Measurements from ENCODE around the gene EPB41L1. TPM values are rescaled to one million over a fixed set of nuclear protein-coding genes. Genes with fewer than 3 reads are reported as not detected.

EPB41L1 gene
- total RNA-seq, 1 donor from 2014 or later = 43.1 TPM

- Mint-ChIP-seq H3K27me3 (ENCODE audit: low read depth) (no peaks in the 10 kb centered on the region), H3K9me3 (no peaks in the 10 kb centered on the region), H3K4me1 (no peaks in the 10 kb centered on the region), H3K36me3 (peaks cover 8% of the 10 kb centered on the region), H3K4me3 (no peak overlapping the region), H3K27ac (no peak overlapping the region)
- TF ChIP-seq CTCF (IDR thresholded peaks at IDR 0.05; ENCODE audit: unreplicated experiment) = no peak
- no peak for DNase-seq (ENCODE audit: low spot score in 2 of 2, unreplicated experiment in 2 of 2)
Measured at GRCh38 chr20:36217226-36217625, 62.7 kb downstream of the EPB41L1 start.

- TF ChIP-seq CTCF (IDR thresholded peaks at IDR 0.05; ENCODE audit: unreplicated experiment) = no peak
- H3K27ac Mint-ChIP-seq = no peak overlapping the region
- no peaks in the 10 kb centered on the region for H3K4me1 Mint-ChIP-seq
- peaks cover 10% of the 10 kb centered on the region for H3K36me3 Mint-ChIP-seq
- DNase-seq (ENCODE audit: low spot score in 2 of 2, unreplicated experiment in 2 of 2) = no peak
- no peaks in the 10 kb centered on the region for H3K9me3 Mint-ChIP-seq
- H3K4me3 Mint-ChIP-seq = no peak overlapping the region
- no peaks in the 10 kb centered on the region for H3K27me3 Mint-ChIP-seq (ENCODE audit: low read depth)
Measured at GRCh38 chr20:36218380-36219064, 64.0 kb downstream of the EPB41L1 start.

DNA sequence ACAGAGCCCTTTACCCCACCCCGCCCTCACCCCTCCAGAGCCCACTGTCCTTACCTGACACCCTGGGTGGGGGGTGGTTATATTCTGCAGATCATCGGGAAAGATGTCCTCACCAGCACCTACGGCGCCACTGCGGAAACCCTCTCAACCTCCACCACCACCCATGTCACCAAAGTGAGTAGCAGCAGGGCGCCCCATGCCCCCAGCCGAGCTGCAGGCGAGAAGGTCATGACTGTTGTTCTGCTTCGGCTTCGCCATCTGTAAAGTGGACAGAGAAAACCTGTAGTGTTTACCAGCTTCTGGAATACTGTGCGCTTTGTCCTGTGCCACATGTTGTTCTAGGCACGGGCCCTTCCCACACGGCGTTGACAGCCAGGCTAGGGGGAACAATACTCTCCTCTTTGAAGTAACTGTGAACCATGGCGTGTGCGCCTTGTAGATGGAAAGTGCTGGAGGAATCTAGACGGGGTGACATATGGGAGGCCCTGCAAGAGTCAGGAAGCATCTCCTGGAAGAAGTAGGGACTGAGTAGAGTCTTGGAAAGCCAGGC, 65.2 kb downstream of the EPB41L1 start:
- Mint-ChIP-seq H3K27ac (no peak overlapping the region), H3K27me3 (ENCODE audit: low read depth) (no peaks in the 10 kb centered on the region), H3K9me3 (no peaks in the 10 kb centered on the region), H3K36me3 (peaks cover 10% of the 10 kb centered on the region), H3K4me1 (no peaks in the 10 kb centered on the region), H3K4me3 (no peak overlapping the region)
- TF ChIP-seq CTCF (IDR thresholded peaks at IDR 0.05; ENCODE audit: unreplicated experiment) = no peak
- DNase-seq (ENCODE audit: low spot score in 2 of 2, unreplicated experiment in 2 of 2) = no peak

- no peak for DNase-seq (ENCODE audit: low spot score in 2 of 2, unreplicated experiment in 2 of 2)
- H3K9me3 Mint-ChIP-seq = no peaks in the 10 kb centered on the region
- H3K4me1 Mint-ChIP-seq = no peaks in the 10 kb centered on the region
- H3K36me3 Mint-ChIP-seq = peaks cover 15% of the 10 kb centered on the region
- no peak overlapping the region for H3K4me3 Mint-ChIP-seq
- TF ChIP-seq CTCF (IDR thresholded peaks at IDR 0.05; ENCODE audit: unreplicated experiment) = no peak
- H3K27ac Mint-ChIP-seq = no peak overlapping the region
- no peaks in the 10 kb centered on the region for H3K27me3 Mint-ChIP-seq (ENCODE audit: low read depth)
Measured at GRCh38 chr20:36225666-36226065, 71.1 kb downstream of the EPB41L1 start.

DNA sequence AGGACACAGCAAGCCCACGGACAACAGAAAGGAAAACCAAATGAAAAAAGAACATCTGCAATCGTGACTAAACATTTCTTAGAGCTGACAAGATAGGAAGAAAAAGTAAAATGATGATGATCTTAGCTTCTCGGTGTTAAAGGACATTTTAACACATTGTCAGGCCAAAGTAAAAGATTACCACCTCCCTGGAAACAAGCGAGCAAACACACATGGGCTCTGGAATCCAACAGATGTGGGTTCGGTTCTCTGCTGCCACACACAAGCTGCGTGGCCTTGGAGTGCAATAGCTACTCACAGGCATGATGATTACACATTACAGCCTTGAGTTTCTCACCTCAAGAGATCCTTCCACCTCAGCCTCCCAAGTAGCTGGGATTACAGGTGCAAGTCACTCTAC, 74.2 kb downstream of the EPB41L1 start:
- no peaks in the 10 kb centered on the region for H3K27me3 Mint-ChIP-seq (ENCODE audit: low read depth)
- H3K27ac Mint-ChIP-seq = no peak overlapping the region
- no peak for TF ChIP-seq CTCF (IDR thresholded peaks at IDR 0.05; ENCODE audit: unreplicated experiment)
- H3K9me3 Mint-ChIP-seq = no peaks in the 10 kb centered on the region
- no peak for DNase-seq (ENCODE audit: low spot score in 2 of 2, unreplicated experiment in 2 of 2)
- peaks cover 9% of the 10 kb centered on the region for H3K36me3 Mint-ChIP-seq
- H3K4me3 Mint-ChIP-seq = no peak overlapping the region
- no peaks in the 10 kb centered on the region for H3K4me1 Mint-ChIP-seq

All from mesothelial cell of epicardium (in vitro differentiated cells).